NOMO-1 (cell line): ENCODE results near the gene MRPS5.

Source experiments
- DNase-seq, 2 experiments: peaks; one replicate each; lab custom pipeline; 2025; ENCODE audit not compliant: unreplicated experiment in 2 of 2; lab: John Stamatoyannopoulos, UW

MRPS5 gene

GRCh38 chr2:95061601-95062183, 59.9 kb downstream of the MRPS5 start:
- DNase-seq = no peak

GRCh38 chr2:95061119-95061512, 60.5 kb downstream of the MRPS5 start:
- DNase-seq = no peak

- no peak for DNase-seq
Observed at GRCh38 chr2:95060446-95061118, 61.0 kb downstream of the MRPS5 start.

GRCh38 chr2:95059656-95060370, 61.8 kb downstream of the MRPS5 start:
- DNase-seq = no peak

GRCh38 chr2:95058989-95059641, 62.5 kb downstream of the MRPS5 start:
- no peak for DNase-seq

GRCh38 chr2:95058466-95058988, 63.1 kb downstream of the MRPS5 start:
- no peak for DNase-seq

GRCh38 chr2:95057535-95058370, 63.9 kb downstream of the MRPS5 start:
- no peak for DNase-seq

- DNase-seq = no peak
Observed at GRCh38 chr2:95056461-95057459, 64.8 kb downstream of the MRPS5 start.

GRCh38 chr2:95056044-95056443, 65.6 kb downstream of the MRPS5 start:
- DNase-seq = no peak

- no peak for DNase-seq
Observed at GRCh38 chr2:95055262-95055661, 66.3 kb downstream of the MRPS5 start.

- DNase-seq = no peak
Observed at GRCh38 chr2:95054016-95054415, 67.6 kb downstream of the MRPS5 start.

- no peak for DNase-seq
Observed at GRCh38 chr2:95053543-95053942, 68.1 kb downstream of the MRPS5 start.

GRCh38 chr2:95052804-95053479, 68.7 kb downstream of the MRPS5 start:
- no peak for DNase-seq

GRCh38 chr2:95052307-95052706, 69.3 kb downstream of the MRPS5 start:
- DNase-seq = no peak

GRCh38 chr2:95051626-95052025, 70.0 kb downstream of the MRPS5 start:
- DNase-seq = no peak

- DNase-seq = no peak
Observed at GRCh38 chr2:95050385-95051300, 71.0 kb downstream of the MRPS5 start.

- DNase-seq = no peak
Observed at GRCh38 chr2:95049961-95050360, 71.6 kb downstream of the MRPS5 start.

GRCh38 chr2:95049683-95049955, 72.0 kb downstream of the MRPS5 start:
- no peak for DNase-seq
